RWPE2 (cell line): ENCODE data around the gene MAN2B2.
"Not testable (repeated sequence)": the region's sequence is repeated elsewhere in the genome, so short reads cannot be mapped to it uniquely, and the experiment has no call there.

Experiments used
- ATAC-seq: fragments of 200-7000 bp; cut with Tn5 transposase; 3 replicates; pipeline ENCODE4 v1.9.1; 2021; ENCODE audit warnings: low read depth
- DNase-seq: peaks from one replicate; pipeline ENCODE4 v3.0.0-alpha.2; 2020; ENCODE audit warnings: low spot score
- H3K27ac ChIP-seq: fragments of 450-650 bp; 2 replicates; pipeline ENCODE4 v1.5.1; 2017; ENCODE audit warnings: mild to moderate bottlenecking; ENCODE audit not compliant: poor library complexity, severe bottlenecking
- H3K27me3 ChIP-seq: fragments of 250-450 bp; sonication (Bioruptor Pico); 2 replicates; pipeline ENCODE4 v1.5.1; 2021; ENCODE audit warnings: mild to moderate bottlenecking, moderate library complexity; ENCODE audit not compliant: insufficient read depth, poor library complexity, severe bottlenecking
- H3K36me3 ChIP-seq: fragments of 250-450 bp; sonication (Bioruptor Pico); 2 replicates; pipeline ENCODE4 v1.5.1; 2020; ENCODE audit warnings: low read depth, mild to moderate bottlenecking, moderate library complexity
- H3K4me1 ChIP-seq: fragments of 250-450 bp; sonication (Bioruptor Pico); 2 replicates; pipeline ENCODE4 v1.5.1; 2021; ENCODE audit warnings: mild to moderate bottlenecking, moderate library complexity; ENCODE audit not compliant: insufficient read depth, poor library complexity, severe bottlenecking
- H3K4me3 ChIP-seq: fragments of 250-450 bp; sonication (Bioruptor Pico); 2 replicates; pipeline ENCODE4 v1.5.1; 2021; ENCODE audit warnings: mild to moderate bottlenecking, moderate library complexity; ENCODE audit not compliant: severe bottlenecking
- H3K9me3 ChIP-seq: fragments of 250-450 bp; sonication (Bioruptor Pico); 2 replicates; pipeline ENCODE4 v1.5.1; 2021; ENCODE audit warnings: mild to moderate bottlenecking, moderate library complexity; ENCODE audit not compliant: severe bottlenecking
- CTCF ChIP-seq: fragments of 450-650 bp; IDR thresholded peaks from one replicate; pipeline ENCODE4 v1.5.1; 2017; ENCODE audit warnings: mild to moderate bottlenecking, moderate library complexity; ENCODE audit not compliant: poor library complexity, severe bottlenecking

The MAN2B2 gene

GRCh38 chr4:6671648-6672047, 96.7 kb downstream of the MAN2B2 start:
- Histone ChIP-seq H3K4me1 (peaks cover 27% of the 10 kb centered on the region), H3K36me3 (peaks cover 19% of the 10 kb centered on the region), H3K27me3 (no peaks in the 10 kb centered on the region), H3K4me3 (no peak overlapping the region), H3K27ac (no peak overlapping the region), H3K9me3 (no peaks in the 10 kb centered on the region)
- peak; percentile 28 for DNase-seq
- no peak for TF ChIP-seq CTCF
- ATAC-seq: no peak

GRCh38 chr4:6672131-6672530, 97.1 kb downstream of the MAN2B2 start:
- DNase-seq (no peak), ATAC-seq (no peak)
- TF ChIP-seq CTCF: no peak
- Histone ChIP-seq H3K27me3 (no peaks in the 10 kb centered on the region), H3K9me3 (no peaks in the 10 kb centered on the region), H3K4me3 (no peak overlapping the region), H3K36me3 (peaks cover 22% of the 10 kb centered on the region), H3K27ac (peak overlapping the region; percentile 75), H3K4me1 (peaks cover 27% of the 10 kb centered on the region)

- not testable (repeated sequence) for H3K27me3 ChIP-seq, H3K4me3 ChIP-seq, ATAC-seq, DNase-seq, H3K9me3 ChIP-seq
- peaks cover 25% of the 10 kb centered on the region for H3K36me3 ChIP-seq
- H3K27ac ChIP-seq: peak overlapping the region; percentile 75
- peaks cover 27% of the 10 kb centered on the region for H3K4me1 ChIP-seq
Observed at GRCh38 chr4:6672541-6673190, 97.7 kb downstream of the MAN2B2 start.
